Fibroblast of the aortic adventitia (primary cell): ENCODE results near the gene PHF21B. TPM values are rescaled to one million over a fixed set of nuclear protein-coding genes. Genes with fewer than 3 reads are reported as not detected.

Experiments
- DNase-seq: peaks from one replicate; pipeline ENCODE4 v3.0.0-alpha.2; 2010; ENCODE audit warnings: low read depth
- H3K4me3 ChIP-seq: 2 replicates; pipeline ENCODE4 v1.5.1; 2011; ENCODE audit warnings: low read depth, mild to moderate bottlenecking, control low read depth, low read length, moderate library complexity
- total RNA-seq: library from RNA; depleted of rRNA; stranded (reverse); fragments of >200 nt; gene quantifications from 2 replicates; pipeline ENCODE4 v1.2.3, GENCODE V29; 2012; ENCODE audit warnings: low replicate concordance
- TF ChIP-seq, protein P1 (sequence below): IDR thresholded peaks from 2 replicates; pipeline ENCODE4 v1.5.1; 2011; ENCODE audit warnings: mild to moderate bottlenecking, low read length, control low read depth, inconsistent platforms; ENCODE audit not compliant: insufficient read depth

The PHF21B gene
- total RNA-seq, 1 donor = not detected

DNA sequence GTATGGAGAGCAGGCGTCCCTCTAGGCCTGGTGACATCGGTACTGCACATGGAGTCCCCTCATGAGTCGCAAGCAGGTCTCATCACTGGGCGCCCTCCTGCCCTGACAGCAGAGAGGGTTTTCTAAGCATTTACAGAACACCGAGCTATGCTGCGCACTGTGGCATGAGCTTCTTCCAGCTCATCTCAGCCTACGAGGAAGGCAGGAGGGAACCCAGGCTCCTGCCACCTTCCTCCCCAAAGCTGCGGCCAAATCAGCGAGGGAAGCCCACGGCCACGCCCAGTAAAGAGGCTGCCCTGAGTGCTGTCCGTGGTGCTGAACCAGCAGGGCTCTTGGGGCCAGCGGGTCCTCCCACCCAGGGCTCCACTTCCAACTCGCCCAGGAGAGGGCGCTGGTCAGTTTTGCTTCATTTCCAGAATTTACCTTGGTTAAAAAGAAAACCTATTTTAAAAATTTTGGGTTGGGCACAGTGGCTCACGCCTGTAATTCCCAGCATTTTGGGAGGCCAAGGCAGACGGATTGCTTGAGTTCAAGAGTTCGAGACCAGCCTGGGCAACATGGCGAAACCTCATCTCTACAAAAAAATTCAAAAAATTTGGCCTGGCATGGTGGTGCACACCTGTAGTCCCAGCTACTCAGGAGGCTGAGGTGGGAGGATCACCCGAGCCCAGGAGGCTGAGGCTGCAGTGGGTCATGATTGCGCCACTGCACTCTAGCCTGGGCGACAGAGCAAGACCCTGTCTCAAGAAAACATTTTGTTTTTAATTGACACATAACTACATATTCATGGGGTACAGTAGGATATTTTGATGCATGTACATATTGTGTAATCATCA, 34.2 kb downstream of the PHF21B start:
- TF ChIP-seq, protein P1, sequence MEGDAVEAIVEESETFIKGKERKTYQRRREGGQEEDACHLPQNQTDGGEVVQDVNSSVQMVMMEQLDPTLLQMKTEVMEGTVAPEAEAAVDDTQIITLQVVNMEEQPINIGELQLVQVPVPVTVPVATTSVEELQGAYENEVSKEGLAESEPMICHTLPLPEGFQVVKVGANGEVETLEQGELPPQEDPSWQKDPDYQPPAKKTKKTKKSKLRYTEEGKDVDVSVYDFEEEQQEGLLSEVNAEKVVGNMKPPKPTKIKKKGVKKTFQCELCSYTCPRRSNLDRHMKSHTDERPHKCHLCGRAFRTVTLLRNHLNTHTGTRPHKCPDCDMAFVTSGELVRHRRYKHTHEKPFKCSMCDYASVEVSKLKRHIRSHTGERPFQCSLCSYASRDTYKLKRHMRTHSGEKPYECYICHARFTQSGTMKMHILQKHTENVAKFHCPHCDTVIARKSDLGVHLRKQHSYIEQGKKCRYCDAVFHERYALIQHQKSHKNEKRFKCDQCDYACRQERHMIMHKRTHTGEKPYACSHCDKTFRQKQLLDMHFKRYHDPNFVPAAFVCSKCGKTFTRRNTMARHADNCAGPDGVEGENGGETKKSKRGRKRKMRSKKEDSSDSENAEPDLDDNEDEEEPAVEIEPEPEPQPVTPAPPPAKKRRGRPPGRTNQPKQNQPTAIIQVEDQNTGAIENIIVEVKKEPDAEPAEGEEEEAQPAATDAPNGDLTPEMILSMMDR = peak; percentile 87
- no peak overlapping the region for H3K4me3 ChIP-seq
- DNase-seq = peak; percentile 83

DNA sequence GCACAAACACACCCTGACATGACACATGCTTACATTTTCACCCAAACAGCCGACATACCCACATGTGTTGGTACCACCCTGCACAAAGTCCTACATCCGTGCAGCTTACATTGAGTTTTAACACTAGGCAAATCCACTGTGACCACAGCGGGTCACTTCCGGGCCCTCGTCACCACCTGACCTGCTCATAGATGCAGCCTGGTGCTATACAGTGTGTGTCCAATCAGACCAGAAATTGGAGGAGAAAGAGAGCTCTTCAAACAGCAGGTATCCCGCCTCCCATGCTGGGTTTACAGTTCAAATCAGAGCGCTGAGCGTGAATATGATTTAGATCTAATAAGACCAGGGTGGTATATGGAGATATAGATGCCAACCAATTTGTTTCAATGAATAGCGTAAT, 35.4 kb downstream of the PHF21B start:
- H3K4me3 ChIP-seq = no peak overlapping the region
- no peak for DNase-seq
- TF ChIP-seq, protein P1 = no peak

DNA sequence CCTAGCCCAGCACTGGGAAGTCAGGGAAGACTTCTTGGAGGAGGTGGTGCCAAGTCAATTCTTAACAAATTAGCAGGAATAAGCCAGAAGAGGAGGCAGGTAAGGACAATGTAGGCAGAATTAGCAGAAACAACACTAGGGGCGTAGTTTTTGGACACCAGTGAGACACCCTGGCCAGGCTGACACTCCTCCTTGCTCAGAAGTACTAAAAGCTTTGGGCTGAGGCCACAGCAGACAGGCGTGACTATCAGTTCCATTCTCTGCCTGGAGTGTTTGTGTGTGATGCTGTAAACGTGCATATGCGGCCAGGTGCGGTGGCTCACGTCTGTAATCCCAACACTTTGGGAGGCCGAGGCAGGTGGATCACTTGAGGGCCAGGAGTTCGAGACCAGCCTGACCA, 36.0 kb downstream of the PHF21B start:
- TF ChIP-seq, protein P1 = no peak
- no peak overlapping the region for H3K4me3 ChIP-seq
- DNase-seq = no peak

DNA sequence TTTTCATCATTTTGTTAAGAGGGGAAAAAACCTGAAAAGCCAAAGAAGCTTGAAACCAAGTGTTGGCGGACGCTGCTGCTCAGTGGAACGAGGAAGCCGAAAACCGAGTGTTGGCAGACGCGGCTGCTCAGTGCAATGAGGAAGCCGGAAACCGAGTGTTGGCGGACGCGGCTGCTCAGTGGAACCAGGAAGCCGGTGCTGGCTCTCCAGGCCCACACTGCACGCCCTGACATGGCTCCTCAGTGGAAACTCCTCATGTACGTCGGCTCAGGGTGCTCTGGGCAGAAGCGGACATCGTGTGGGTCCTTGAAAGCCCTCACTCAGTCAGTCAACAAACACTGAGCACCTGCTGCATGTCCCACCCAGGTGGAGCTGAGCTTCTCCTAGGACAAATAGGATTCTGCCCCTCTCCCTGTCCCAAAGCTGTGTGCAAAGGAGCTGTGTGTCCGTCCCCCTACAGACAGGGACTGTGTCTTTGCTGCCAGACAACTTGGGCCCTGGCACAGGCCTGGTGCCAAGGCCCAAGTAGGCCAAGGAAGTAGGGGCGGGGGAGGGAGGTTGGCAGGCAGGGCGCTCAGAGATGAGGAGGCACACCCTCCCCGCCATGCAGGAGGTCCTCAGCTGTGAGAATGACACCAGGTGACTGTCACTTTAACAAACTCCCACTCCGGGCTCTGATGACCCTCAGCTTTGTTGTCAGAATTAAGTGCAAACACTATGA, 37.3 kb downstream of the PHF21B start:
- peak; percentile 24 for DNase-seq
- TF ChIP-seq, protein P1 = no peak
- H3K4me3 ChIP-seq = no peak overlapping the region

DNA sequence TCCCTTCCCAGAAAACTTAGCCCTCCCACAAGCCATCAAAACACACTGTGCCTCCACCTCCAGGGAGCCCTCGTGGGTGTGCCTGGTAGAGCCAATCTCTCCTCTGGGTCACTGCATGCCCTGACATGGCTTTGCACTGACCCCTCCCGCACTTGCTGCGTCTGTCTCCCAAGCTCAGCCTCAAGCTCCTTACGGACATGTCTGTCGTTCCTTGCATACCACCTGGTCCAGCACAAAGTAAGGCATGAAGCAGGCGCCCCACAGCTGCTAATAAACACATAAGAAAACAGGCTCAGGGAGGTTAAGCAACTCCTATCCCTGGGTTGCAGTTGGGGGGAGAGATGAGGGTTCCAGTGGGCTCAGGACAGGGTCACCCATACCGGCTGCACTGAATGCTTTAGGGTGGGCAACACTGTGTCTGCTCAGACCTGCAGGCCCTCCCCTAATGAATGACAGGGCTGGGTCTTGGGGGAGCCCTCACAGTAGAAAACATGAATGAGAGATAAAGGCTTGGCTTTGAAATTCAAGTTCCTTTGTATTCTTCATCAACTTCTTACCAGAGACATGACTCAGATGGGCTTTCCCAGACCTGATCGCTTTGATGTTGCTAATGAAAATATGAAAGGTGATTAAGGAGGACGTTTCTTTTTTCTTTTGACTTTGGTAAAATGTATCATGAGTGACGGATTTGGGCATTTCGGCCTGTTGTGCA, 38.0 kb downstream of the PHF21B start:
- TF ChIP-seq, protein P1 = no peak
- DNase-seq = no peak

DNA sequence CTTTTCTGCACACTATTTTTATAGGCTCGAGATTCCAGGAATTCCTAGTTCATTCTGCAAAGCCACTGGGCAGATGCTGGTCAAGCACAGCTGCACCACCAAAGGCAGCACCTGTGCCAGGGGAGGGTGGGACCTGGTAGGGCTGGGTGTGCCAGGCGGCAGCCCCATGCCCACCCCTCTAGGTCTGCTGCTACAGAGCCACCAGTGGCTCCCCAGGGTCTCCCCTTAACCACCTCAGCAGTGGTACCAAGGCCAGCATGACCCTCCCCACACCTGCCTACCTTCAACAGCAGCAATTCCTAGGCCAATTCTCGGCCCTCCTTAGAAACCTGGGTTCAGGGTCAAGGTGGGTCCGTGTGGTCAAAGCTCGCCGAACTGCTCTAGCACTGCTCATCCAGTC, 39.5 kb downstream of the PHF21B start:
- no peak overlapping the region for H3K4me3 ChIP-seq
- DNase-seq = no peak
- TF ChIP-seq, protein P1 = no peak

More for the DNA sequence above, 38.0 kb downstream of the PHF21B start:
- no peak overlapping the region for H3K4me3 ChIP-seq
